NCI-H1436 (cell line): Measurements from ENCODE around the gene RAB3IL1.

ENCODE experiments used
- DNase-seq: peaks from one replicate; lab custom pipeline; 2025; lab: John Stamatoyannopoulos, UW

Gene RAB3IL1

GRCh38 chr11:61904539-61905048 is 12.8 kb downstream of the RAB3IL1 start:
- no peak for DNase-seq

GRCh38 chr11:61903845-61904244 is 13.5 kb downstream of the RAB3IL1 start:
- no peak for DNase-seq

- no peak for DNase-seq
Observed at GRCh38 chr11:61902313-61902712, 15.1 kb downstream of the RAB3IL1 start.

- no peak for DNase-seq
Observed at GRCh38 chr11:61901397-61901796, 16.0 kb downstream of the RAB3IL1 start.

- no peak for DNase-seq
Observed at GRCh38 chr11:61900251-61900650, 17.1 kb downstream of the RAB3IL1 start.

- DNase-seq: peak; percentile 70
Observed at GRCh38 chr11:61899146-61899841, 18.1 kb downstream of the RAB3IL1 start.

GRCh38 chr11:61898247-61898582 is 19.2 kb downstream of the RAB3IL1 start:
- DNase-seq: no peak

- DNase-seq: peak; percentile 66
Observed at GRCh38 chr11:61897387-61898246, 19.7 kb downstream of the RAB3IL1 start.

GRCh38 chr11:61896665-61897386 is 20.5 kb downstream of the RAB3IL1 start:
- no peak for DNase-seq

GRCh38 chr11:61895718-61896059 is 21.7 kb downstream of the RAB3IL1 start:
- DNase-seq: no peak

GRCh38 chr11:61895046-61895717 is 22.2 kb downstream of the RAB3IL1 start:
- DNase-seq: no peak

- no peak for DNase-seq
Observed at GRCh38 chr11:61893981-61894380, 23.4 kb downstream of the RAB3IL1 start.

- no peak for DNase-seq
Observed at GRCh38 chr11:61892085-61892370, 25.3 kb downstream of the RAB3IL1 start.

- DNase-seq: peak; percentile 65
Observed at GRCh38 chr11:61891331-61892084, 25.9 kb downstream of the RAB3IL1 start, which contains the start of gene FADS3. Gene FADS3 (minus strand): TSS chr11:61891545. CDS start chr11:61891381, 164 bp downstream.

- DNase-seq: no peak
Observed at GRCh38 chr11:61890529-61891330, 26.6 kb downstream of the RAB3IL1 start.

GRCh38 chr11:61889831-61890230 is 27.5 kb downstream of the RAB3IL1 start:
- no peak for DNase-seq

- no peak for DNase-seq
Observed at GRCh38 chr11:61888590-61888989, 28.8 kb downstream of the RAB3IL1 start.

GRCh38 chr11:61887839-61888494 is 29.4 kb downstream of the RAB3IL1 start:
- DNase-seq: no peak

GRCh38 chr11:61886643-61887042 is 30.7 kb downstream of the RAB3IL1 start:
- no peak for DNase-seq
